HG03159 (cell line): ENCODE data around the gene BTBD19.
"Not testable (repeated sequence)": the region's sequence is repeated elsewhere in the genome, so short reads cannot be mapped to it uniquely, and the experiment has no call there.

ENCODE experiments used
- ATAC-seq: cut with Tn5 transposase; IDR thresholded peaks from one replicate; pipeline ENCODE4 v1.9.1; 2021; ENCODE audit warnings: mild to moderate bottlenecking, moderate library complexity; ENCODE audit not compliant: unreplicated experiment

The BTBD19 gene, protein sequence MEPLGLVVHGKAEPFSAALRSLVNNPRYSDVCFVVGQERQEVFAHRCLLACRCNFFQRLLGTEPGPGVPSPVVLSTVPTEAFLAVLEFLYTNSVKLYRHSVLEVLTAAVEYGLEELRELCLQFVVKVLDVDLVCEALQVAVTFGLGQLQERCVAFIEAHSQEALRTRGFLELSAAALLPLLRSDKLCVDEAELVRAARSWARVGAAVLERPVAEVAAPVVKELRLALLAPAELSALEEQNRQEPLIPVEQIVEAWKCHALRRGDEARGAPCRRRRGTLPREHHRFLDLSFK

DNA sequence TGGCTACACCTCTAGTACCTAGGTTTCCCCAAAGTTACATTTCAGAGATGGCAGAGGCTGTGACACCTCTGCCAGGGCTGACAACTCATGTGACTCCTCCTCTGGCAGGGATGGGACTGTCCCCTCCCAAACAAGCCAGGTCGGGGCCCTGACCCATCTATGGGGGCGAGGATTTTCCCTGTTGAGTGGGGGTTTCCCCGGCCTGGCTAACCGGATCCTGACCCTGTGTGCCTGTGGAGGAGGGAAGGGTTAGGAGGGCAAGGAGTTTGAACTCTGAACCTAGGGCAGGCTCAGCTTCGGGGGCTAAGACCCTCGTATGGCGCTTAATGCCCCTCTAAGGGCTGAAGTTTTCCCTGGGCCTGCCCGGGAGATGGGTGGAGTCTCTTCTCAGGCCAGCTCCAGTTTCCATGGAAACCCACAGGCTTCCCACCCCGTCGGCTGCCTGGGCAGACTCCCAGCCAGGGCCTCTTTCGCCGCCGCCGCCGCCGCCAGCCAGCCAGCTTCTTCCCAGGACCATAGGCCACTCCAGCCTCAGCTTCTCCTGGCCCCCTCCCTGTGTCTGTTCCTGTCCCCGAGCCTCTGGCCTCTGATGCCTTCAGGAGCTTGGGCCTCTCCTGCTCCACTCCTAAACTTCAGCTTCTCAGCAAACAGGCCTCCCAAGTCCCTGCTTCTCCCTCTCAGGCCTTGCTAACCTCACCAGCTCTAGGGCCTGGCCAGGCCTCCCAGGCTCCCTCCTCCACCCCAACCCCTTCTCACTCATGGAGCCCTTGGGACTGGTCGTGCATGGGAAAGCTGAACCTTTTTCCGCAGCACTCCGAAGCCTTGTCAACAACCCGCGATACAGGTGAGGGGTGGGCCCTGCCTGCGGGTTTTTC, at the start of gene BTBD19:
Gene BTBD19 (plus strand): TSS at position 461 of the 875 bp plus-strand sequence. CDS start 298 bp downstream, at position 759.
- no peak for ATAC-seq

DNA sequence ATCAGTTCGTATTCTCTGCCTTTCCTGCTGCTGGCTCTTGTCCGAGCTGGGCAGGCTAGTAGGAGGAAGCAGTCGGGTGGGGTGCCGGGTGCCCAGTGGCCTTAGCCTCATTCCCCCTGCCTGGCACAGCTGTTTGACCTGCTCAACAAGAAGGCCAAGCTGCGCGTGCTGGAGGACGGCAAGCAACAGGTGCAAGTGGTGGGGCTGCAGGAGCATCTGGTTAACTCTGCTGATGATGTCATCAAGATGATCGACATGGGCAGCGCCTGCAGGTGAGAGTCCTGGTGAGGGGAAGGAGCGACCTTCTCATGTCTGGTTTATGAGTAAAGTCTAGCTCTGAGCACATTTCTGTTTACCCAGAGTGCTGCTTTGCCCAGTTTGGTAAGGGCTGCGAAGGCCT, 49.2 kb upstream of the BTBD19 start:
- ATAC-seq = no peak

DNA sequence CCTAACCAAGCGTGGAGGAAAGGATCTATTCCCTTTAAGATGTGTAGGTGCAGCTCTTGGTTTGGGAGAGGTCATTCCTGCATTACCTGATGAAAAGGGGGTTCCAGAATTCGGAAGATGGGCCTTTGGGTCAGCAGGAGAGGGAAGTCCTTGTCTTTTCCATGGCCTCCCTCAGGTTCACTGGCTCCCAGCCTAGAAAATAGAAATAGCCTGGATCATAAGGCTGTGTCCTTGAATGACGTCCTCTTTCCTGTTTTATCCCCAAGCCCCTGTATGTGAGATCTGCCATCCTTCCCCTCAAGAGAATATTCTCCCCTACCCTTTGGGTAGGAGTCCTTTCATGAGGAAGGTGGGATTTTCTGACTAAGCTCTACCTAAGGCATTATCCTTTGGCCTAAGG, 47.4 kb upstream of the BTBD19 start:
- no peak for ATAC-seq

DNA sequence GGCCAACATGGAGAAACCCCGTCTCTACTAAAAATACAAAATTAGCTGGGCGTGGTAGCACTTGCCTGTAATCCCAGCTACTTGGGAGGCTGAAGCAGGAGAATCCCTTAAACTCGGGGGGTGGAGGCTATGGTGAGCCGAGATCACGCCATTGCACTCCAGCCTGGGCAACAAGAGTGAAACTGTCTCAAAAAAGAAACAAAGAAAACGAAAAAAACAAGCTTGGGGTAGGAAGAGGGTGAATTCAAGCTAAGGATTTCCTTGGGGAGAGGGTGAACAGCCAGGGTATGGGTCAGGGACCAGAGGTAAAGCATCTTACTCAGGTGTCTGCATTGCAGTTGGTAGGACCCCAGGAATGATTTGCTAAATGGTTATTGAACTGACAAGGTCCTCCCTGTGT, 41.9 kb upstream of the BTBD19 start:
- not testable (repeated sequence) for ATAC-seq

DNA sequence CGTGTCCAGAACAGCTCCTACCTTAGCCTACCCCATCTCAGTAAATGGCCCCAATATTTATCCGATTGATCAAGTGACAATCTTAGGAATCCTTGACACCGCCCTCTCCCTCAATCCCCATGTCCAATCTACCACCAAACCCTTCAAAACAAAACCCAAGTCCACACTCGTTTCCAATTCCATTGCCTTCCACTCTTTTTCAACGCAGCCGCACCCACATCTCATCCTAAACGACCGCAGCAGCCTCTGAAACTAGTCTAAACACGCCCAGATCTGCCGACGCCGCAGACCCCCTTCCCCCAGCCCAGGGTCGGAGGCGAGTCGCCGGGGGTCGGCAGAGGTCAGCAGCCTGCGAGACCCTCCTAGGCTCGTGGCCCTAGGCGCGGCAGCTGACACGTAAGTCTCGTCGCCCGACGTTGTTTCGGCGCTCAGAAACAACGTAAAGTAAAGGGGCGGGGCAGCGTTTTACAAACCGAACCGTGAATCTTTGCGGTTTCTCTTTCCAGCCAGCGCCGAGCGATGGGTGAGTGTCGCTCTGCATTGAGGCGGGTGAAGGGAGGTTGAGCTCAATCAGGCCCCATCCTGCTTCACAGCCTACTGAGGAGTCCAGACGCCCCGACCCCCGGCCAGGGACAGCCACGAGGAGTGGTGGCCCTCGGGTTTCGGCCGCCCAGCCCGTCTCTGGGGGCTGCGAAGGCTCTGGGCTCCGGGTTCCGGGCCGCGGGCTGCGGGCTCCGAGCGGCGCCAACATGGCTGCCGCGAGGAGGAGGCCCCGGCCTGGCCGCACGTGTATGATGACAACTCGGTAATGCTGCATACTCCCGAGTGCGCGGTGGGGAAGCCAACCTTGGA, 33.0 kb upstream of the BTBD19 start, which contains the start of gene RPS8:
Gene RPS8 (plus strand): TSS at position 463 of the 852 bp plus-strand sequence. CDS start 57 bp downstream, at position 520.
- peak; percentile 78 for ATAC-seq

DNA sequence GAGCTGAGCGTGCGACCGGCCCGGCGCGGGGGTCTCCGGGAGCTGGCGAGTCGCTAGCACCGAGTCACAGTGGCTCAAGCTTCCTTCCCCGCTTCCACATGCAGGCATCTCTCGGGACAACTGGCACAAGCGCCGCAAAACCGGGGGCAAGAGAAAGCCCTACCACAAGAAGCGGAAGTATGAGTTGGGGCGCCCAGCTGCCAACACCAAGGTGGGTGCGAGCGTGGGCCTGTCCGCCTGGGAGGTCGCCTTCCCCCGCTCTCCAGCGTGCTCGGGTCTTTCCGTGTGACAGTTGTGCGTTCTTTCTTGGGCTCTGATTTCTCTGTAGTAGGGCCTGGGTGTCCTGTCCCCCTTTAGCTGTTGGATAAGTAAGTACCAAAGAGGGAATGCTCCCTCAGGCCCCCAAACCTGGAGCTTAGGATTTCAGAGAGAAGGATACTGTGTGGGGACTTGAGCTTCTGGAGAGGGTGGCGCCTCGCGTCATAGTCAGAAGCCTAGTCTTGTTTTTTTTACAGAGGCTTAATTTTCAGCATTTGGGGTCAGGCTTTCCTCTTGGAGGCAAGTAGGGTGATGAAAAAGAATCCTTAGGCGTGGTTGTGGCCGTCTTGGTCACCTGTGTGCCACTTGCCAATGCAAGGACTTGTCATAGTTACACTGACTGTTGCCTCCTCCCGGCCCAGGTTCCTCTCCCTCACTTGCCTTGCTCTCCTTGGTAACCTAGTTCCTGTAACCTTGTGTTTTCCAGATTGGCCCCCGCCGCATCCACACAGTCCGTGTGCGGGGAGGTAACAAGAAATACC, 32.2 kb upstream of the BTBD19 start:
- ATAC-seq = peak; percentile 27

DNA sequence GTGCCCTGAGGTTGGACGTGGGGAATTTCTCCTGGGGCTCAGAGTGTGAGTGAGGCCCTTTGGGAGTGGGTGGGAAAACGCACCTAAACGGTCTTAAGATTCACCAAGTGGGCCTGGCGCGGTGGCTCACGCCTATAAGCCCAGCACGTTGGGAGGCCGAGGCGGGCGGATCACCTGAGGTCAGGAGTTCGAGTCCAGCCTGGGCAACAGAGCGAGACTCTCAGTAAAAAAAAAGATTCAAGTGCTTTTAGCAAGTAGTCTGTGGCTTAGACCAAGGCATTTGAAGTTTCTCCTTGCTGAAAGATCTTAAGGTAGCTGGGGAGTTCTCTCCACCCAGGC, 31.6 kb upstream of the BTBD19 start:
- no peak for ATAC-seq

DNA sequence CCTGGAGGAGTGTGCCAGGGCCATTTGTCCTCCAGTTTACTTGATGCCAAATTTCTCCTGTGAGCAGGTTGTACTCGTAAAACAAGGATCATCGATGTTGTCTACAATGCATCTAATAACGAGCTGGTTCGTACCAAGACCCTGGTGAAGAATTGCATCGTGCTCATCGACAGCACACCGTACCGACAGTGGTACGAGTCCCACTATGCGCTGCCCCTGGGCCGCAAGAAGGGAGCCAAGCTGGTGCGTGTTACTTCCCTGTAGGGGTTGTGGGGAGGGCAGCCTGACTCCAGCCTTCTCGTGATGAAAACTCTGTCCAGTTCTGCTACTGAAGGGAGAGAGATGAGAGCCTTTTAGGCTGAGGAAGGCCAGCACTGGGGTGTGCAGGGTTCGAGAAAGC, 30.8 kb upstream of the BTBD19 start:
- no peak for ATAC-seq

DNA sequence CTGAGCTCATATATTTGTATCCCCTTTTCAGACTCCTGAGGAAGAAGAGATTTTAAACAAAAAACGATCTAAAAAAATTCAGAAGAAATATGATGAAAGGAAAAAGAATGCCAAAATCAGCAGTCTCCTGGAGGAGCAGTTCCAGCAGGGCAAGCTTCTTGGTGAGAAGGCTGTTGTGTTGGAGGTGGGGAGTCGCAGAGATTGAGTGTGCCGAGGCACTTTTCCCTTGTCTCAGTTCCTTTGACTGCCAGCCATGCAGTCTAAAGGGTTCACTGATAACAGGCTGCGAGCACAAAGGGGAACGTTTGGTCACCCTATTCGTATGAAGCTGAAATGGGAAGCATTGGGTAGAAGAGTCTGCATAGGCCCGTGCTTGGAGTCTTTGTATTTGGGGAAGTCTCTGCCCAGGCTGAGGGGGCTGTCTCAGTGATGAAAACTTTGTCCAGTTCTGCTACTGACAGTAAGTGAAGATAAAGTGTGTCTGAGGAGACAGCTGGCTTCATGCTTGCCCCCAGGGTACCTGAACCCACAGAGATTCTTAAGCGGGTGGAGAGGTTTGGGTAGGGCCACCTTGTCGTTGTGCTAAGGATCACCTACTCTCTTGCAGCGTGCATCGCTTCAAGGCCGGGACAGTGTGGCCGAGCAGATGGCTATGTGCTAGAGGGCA, 30.2 kb upstream of the BTBD19 start:
- no peak for ATAC-seq

DNA sequence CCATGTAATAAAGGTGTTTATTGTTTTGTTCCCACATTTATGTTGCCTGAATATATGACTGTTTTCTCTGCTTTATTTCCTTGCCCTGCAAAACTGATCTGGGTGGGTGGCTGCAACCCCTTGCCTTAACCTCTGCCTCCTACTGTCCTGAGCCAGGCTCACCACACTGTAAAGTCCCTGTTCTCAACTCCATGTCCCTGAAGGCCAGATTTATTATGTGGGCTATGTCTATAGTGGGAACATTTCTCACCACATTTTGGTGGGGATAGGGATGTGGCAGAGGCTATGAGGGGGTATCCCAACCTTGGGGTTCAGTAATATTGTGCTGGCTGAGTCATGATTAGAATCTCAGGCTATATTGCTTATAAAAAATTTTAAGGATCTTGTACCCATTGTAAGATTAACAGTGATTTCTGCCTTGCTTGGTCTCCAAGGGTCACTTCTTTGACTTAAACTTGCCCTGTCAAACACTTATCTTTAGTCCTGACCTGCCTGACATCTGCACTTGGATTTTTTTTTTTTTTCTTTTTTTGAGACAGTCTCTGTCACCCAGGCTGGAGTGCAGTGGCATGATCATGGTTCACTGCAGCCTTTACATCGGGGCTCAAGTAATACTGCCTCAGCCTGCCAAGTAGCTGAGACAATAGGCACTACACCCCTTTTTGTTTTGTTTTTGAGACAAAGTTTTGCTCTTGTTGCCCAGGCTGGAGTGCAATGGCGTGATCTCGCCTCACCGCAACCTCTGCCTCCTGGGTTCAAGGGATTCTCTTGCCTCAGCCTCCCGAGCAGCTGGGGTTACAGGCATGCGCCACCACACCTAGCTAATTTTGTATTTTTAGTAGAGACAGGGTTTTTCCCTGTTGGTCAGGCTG, 29.4 kb upstream of the BTBD19 start:
- no peak for ATAC-seq

DNA sequence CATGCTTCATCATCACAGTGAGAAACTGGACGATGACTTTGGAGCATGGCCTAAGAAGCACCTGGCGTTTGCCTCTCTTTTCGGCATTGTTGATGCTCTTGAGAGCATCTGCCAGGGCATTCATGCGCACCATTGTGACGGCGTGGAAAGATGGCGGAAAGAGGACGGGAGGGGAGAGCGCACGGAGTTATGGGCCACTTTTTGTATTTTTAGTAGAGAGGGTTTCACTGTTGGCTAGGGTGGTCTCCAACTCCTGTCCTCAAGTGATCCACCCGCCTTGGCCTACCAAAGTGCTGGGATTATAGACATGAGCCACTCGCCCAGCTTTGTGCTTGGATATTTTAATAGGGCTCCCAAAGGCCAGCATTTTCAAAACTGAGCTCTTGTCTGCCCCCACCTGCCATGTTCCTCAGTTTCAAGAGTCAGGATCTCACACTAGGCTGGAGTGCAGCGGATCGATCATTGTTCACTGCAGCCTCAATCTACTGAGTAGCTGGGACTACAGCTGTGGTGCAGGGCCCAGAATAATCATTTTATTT, 27.7 kb upstream of the BTBD19 start:
- no peak for ATAC-seq

DNA sequence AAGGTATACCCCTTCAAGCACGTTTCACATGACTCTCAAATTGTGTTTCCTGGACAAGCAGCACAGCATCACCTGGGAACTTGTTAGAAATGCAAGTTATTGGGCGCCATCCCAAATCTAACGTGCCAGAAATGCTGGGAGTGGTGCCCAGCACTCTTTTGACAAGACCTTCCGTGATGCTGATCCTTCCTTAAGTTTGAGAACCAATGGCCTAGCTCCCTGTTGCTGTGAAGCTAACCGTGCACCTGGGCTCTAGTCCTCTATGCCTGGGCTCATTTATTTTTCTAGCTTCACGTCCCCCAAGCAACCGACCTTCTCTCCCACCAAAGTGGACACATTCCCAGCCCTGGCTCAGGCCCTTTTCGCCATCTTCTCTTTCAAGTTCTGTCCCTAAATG, 24.6 kb upstream of the BTBD19 start:
- ATAC-seq = no peak

DNA sequence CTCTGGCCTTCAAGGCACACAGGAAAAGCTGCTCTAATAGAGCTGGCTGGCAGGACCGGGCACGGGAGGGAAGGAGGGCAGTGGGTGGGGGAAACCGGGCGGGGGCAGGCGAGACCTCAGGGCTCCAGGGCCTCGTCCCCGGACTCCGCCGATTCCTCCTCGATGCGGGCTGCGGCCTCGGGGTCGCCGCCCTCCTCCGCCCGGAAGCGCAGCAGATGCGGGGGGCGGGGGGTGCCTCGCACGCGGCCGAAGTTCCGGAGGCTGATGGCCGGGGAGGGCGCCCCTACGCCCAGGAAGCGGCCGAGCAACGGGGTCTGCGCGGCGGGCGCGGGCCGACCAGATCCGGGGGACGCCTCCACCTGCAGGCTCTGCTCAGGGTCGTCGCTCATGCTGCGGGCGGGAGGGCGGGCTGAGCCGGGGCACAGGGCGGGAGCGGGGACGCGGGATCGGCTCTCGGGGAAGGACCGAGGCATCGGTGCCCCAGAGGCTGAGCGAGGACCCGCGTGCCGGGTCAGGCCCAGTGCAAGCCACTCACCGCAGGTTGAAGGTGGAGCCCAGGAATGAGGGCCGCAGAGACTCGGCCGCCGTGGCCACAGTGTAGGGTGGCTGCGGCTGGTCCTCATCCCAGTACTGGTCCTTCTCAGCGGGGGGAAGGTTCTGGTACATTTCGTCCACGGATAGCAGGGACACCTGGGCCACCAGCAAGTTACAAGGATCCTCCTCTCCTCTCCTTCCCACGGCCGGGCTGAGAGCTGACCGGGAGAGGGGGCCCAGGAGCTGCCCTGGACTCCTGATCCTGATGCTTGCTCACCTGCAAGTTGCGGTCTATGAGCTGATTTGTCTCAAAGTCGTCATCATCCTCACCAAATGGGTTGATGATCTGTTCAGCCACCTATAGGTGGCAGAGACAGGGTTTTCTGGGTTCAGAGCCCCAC, 24.0 kb upstream of the BTBD19 start:
- ATAC-seq = no peak

DNA sequence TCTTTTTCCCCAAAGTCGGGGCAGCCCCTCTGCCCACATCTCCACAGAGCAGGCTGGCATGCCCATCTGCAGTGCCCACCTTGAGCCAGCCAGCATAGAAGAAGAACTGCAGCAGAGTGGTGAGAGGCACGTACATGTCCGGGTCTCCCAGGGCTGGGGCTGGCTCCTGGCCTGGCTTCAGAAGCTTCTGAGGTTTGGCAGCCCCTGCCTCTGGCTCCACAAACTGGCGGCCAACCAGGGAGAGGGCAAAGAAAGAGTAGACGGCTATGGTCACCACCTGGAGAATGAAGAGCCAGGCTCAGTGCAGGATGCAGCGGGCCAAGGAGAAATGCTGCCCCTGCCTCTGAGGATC, 23.3 kb upstream of the BTBD19 start:
- ATAC-seq = no peak

DNA sequence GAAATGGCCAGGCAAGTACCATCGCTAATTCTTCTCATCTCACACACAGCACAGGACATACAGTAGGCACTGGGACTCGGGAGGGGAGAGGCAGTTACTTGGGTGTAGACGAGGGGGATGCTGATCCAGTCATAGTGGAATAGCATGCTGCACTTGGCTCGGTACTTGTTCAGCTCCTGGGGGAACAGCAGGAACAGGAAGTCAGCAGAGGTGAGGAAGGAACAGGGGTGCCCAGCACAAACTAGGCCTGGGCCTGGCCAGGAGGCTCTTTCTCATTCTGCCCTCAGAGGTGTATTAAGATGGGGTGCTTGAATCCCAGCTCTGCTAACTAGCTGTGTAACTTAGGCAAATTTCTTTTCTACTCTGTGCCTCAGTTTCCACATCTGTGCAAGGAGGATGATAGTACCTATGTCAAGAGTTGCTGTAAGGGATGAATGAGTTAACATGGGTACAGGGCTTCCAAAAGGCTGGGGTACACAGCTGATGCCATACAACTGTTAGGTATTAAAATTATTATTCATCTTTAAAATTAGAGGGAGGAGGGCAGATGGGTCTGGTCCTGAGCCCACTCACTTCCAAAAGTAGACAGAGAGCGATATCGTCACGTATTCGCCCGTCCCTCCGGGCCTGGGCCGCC, 22.7 kb upstream of the BTBD19 start:
- ATAC-seq = no peak

DNA sequence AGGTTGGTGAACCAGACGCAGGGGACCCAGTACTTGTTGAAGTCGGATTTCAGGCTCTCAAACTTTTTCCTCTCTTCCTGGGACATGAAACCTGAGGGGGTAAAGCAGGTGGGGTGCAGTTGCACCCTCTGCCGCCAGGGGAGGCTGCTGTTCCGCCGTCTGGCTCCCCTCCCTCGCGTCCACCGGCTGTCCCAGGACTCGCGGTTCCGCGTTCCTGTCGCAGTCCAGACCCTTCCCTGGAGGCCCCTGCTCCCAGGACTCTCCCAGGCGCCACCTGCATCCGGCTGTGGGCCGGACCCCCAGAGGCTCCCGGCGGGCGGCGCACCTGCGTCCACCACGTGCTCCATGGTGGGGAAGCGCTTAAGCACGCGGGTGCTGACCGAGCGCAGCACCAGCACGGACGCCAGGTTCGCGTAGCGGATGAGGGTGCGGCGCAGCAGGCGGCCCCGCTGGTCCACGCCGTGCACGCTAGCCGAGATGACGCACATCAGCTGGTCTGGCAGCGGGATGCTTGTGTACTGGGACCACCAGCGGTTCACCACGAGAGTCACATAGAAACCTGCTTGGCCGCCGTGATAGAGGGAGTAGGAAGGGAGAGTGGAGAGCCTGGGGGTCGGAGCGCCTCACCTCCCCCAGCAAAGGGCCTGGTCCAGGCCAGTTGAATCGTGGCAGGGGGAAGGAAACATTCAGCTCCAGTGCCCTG, 22.0 kb upstream of the BTBD19 start:
- ATAC-seq = peak; percentile 51
